H1 (cell line): Measurements from ENCODE around the gene HPD. TPM values are rescaled to one million over a fixed set of nuclear protein-coding genes. Genes with fewer than 3 reads are reported as not detected.

ENCODE experiments used
- CTCF ChIA-PET: fragments of 300-600 bp; sonication (Branson Sonifier 250); formaldehyde crosslinking; loops from one replicate; lab custom pipeline; 2021; ENCODE audit not compliant: partially characterized antibody; lab: Charles Lee
- POLR2A ChIA-PET: fragments of 300-600 bp; sonication (Branson Sonifier 250); formaldehyde crosslinking; loops from one replicate; lab custom pipeline; 2021; ENCODE audit warnings: inconsistent platforms; ENCODE audit not compliant: partially characterized antibody; lab: Charles Lee
- DNase-seq, 2 experiments: peaks; one replicate each; pipeline versions ENCODE4 v3.0.0 to v3.0.0-alpha.2; 2010 to 2022; ENCODE audit warnings: low spot score in 2 of 2, low read depth in 1 of 2, mixed read lengths in 1 of 2
- FAIRE-seq: peaks from 2 replicates; lab custom pipeline; 2011; peaks lifted over from hg19 to GRCh38; lab: Jason Lieb, UNC
- H2AFZ ChIP-seq: 2 replicates; pipeline ENCODE4 v1.8.1; 2012; ENCODE audit warnings: low read length, inconsistent platforms
- H2AK5ac ChIP-seq: 2 replicates; pipeline ENCODE4 v1.6.1; 2013; ENCODE audit warnings: low read depth, low read length
- H2BK120ac ChIP-seq: replicated peaks from 2 replicates; pipeline ENCODE3; 2013; ENCODE audit warnings: low read depth, low read length, inconsistent platforms
- H2BK12ac ChIP-seq: 2 replicates; pipeline ENCODE4 v1.6.1; 2013; ENCODE audit warnings: low read depth, low read length
- H2BK15ac ChIP-seq: 2 replicates; pipeline ENCODE4 v1.6.1; 2013; ENCODE audit warnings: low read length
- H2BK20ac ChIP-seq: 2 replicates; pipeline ENCODE4 v1.6.1; 2013; ENCODE audit warnings: low read length
- H2BK5ac ChIP-seq: 2 replicates; pipeline ENCODE4 v1.6.1; 2013; ENCODE audit warnings: low read depth, low read length
- H3K14ac ChIP-seq: 2 replicates; pipeline ENCODE4 v1.6.1; 2013; ENCODE audit warnings: inconsistent platforms; ENCODE audit not compliant: insufficient read length
- H3K18ac ChIP-seq: 2 replicates; pipeline ENCODE4 v1.6.1; 2013; ENCODE audit warnings: low read length; ENCODE audit errors: extremely low read depth
- H3K23ac ChIP-seq: 2 replicates; pipeline ENCODE4 v1.6.1; 2013; ENCODE audit warnings: inconsistent platforms; ENCODE audit not compliant: insufficient read length
- H3K23me2 ChIP-seq: 2 replicates; pipeline ENCODE4 v1.6.1; 2013; ENCODE audit warnings: low read depth, low read length
- H3K27ac ChIP-seq: 2 replicates; pipeline ENCODE4 v1.6.1; 2011; ENCODE audit warnings: low read depth, low read length, inconsistent platforms
- H3K27me3 ChIP-seq, 4 experiments: replicated peaks in 1 of 4; 1 replicate in 1 of 4; 2 replicates in 3 of 4; pipeline versions ENCODE4 v1.6.1 to v1.8.1; 2011 to 2013; ENCODE audit warnings: low read length in 3 of 4, mild to moderate bottlenecking in 3 of 4, inconsistent platforms in 2 of 4, mixed read lengths in 2 of 4, moderate library complexity in 1 of 4; ENCODE audit not compliant: control insufficient read depth in 3 of 4, insufficient read depth in 3 of 4; ENCODE audit errors: extremely low read depth in 1 of 4
- H3K36me3 ChIP-seq, 4 experiments: 2 replicates each; pipeline versions ENCODE4 v1.6.1 to v1.8.1; 2011 to 2013; ENCODE audit warnings: mild to moderate bottlenecking in 4 of 4, low read length in 3 of 4, moderate library complexity in 2 of 4, control low read depth in 1 of 4, inconsistent platforms in 1 of 4; ENCODE audit not compliant: insufficient read depth in 4 of 4, control insufficient read depth in 2 of 4
- H3K4ac ChIP-seq: replicated peaks from 2 replicates; pipeline ENCODE3; 2013; ENCODE audit warnings: low read length, low read depth, mixed read lengths, inconsistent platforms; ENCODE audit not compliant: insufficient read length
- H3K4me1 ChIP-seq, 4 experiments: replicated peaks in 1 of 4; 1 replicate in 1 of 4; 2 replicates in 3 of 4; pipeline versions ENCODE4 v1.6.1 to v1.8.1; 2011 to 2013; ENCODE audit warnings: low read length in 3 of 4, inconsistent platforms in 2 of 4, mixed read lengths in 1 of 4; ENCODE audit not compliant: insufficient read depth in 4 of 4, control insufficient read depth in 3 of 4
- H3K4me2 ChIP-seq, 2 experiments: 2 replicates each; pipeline versions ENCODE4 v1.6.1 to v1.8.1; 2011 to 2013; ENCODE audit warnings: low read depth in 2 of 2, low read length in 2 of 2, control low read depth in 1 of 2, inconsistent platforms in 1 of 2, mild to moderate bottlenecking in 1 of 2; ENCODE audit not compliant: insufficient read depth in 1 of 2
- H3K4me3 ChIP-seq, 4 experiments: fragments of 200-600, 300-600 bp in 1 of 4; sonication (generic), shearing (Covaris generic), sonication (Bioruptor Twin) in 1 of 4; 2 replicates each; pipeline versions ENCODE4 v1.5.1 to v1.8.1; 2011 to 2016; ENCODE audit warnings: low read length in 4 of 4, low read depth in 3 of 4, control low read depth in 2 of 4, inconsistent platforms in 2 of 4, mild to moderate bottlenecking in 2 of 4, mixed read lengths in 1 of 4, moderate library complexity in 1 of 4; ENCODE audit not compliant: insufficient read depth in 2 of 4; ENCODE audit errors: extremely low read depth in 1 of 4
- H3K56ac ChIP-seq: replicated peaks from 2 replicates; pipeline ENCODE3; 2013; ENCODE audit warnings: low read depth, mild to moderate bottlenecking, mixed read lengths, low read length, inconsistent platforms; ENCODE audit not compliant: insufficient read length
- H3K79me1 ChIP-seq: 2 replicates; pipeline ENCODE4 v1.6.1; 2013; ENCODE audit warnings: low read depth, low read length, control low read depth
- H3K79me2 ChIP-seq, 2 experiments: 2 replicates each; pipeline versions ENCODE4 v1.6.1 to v1.8.1; 2012 to 2013; ENCODE audit warnings: low read length in 2 of 2, mild to moderate bottlenecking in 2 of 2, inconsistent platforms in 1 of 2; ENCODE audit not compliant: insufficient read depth in 2 of 2, control insufficient read depth in 1 of 2
- H3K9ac ChIP-seq, 4 experiments: replicated peaks in 1 of 4; 1 replicate in 1 of 4; 2 replicates in 3 of 4; pipeline versions ENCODE4 v1.6.1 to v1.8.1; 2011 to 2013; ENCODE audit warnings: low read depth in 3 of 4, low read length in 3 of 4, control low read depth in 2 of 4, mild to moderate bottlenecking in 2 of 4, moderate library complexity in 2 of 4, inconsistent platforms in 1 of 4; ENCODE audit errors: extremely low read depth in 1 of 4
- H3K9me3 ChIP-seq, 2 experiments: 2 replicates each; pipeline versions ENCODE4 v1.6.1 to v1.8.1; 2012 to 2013; ENCODE audit warnings: mild to moderate bottlenecking in 2 of 2, moderate library complexity in 2 of 2, control low read depth in 1 of 2, inconsistent platforms in 1 of 2, low read depth in 1 of 2, low read length in 1 of 2, mixed read lengths in 1 of 2; ENCODE audit not compliant: insufficient read depth in 2 of 2
- H4K20me1 ChIP-seq, 2 experiments: replicated peaks in 1 of 2; 2 replicates each; pipeline versions ENCODE3 to v1.8.1; 2011 to 2013; ENCODE audit warnings: inconsistent platforms in 2 of 2, low read length in 2 of 2, mild to moderate bottlenecking in 1 of 2; ENCODE audit not compliant: insufficient read depth in 2 of 2, control insufficient read depth in 1 of 2
- H4K5ac ChIP-seq: 2 replicates; pipeline ENCODE4 v1.6.1; 2013; ENCODE audit warnings: low read length, low read depth, mixed read lengths, inconsistent platforms; ENCODE audit not compliant: insufficient read length
- H4K8ac ChIP-seq: 2 replicates; pipeline ENCODE4 v1.8.0; 2013; ENCODE audit warnings: mild to moderate bottlenecking, moderate library complexity, low read length, inconsistent platforms; ENCODE audit not compliant: insufficient read depth; ENCODE audit errors: extremely low read depth
- H4K91ac ChIP-seq: replicated peaks from 2 replicates; pipeline ENCODE3; 2013; ENCODE audit warnings: low read length, mixed read lengths, inconsistent platforms; ENCODE audit not compliant: insufficient read length
- CEBPB ChIP-seq: IDR thresholded peaks from 2 replicates; pipeline ENCODE4 v1.6.1; 2012; ENCODE audit warnings: low read depth, low read length
- FOSL1 ChIP-seq: IDR thresholded peaks from 2 replicates; pipeline ENCODE4 v1.6.1; 2011; ENCODE audit warnings: mild to moderate bottlenecking, low read depth, low read length, moderate library complexity; ENCODE audit not compliant: insufficient read depth
- JUND ChIP-seq: IDR thresholded peaks from 2 replicates; pipeline ENCODE4 v1.6.1; 2011; ENCODE audit warnings: mild to moderate bottlenecking, improper control_type of control experiment, low read length
- NRF1 ChIP-seq: IDR thresholded peaks from 2 replicates; pipeline ENCODE4 v1.6.1; 2011; ENCODE audit warnings: mild to moderate bottlenecking, low read depth, low read length, improper control_type of control experiment
- POLR2A ChIP-seq, 2 experiments: IDR thresholded peaks; 1 replicate in 1 of 2; 2 replicates in 1 of 2; pipeline ENCODE4 v1.6.1; 2011; ENCODE audit warnings: low read depth in 2 of 2, low read length in 2 of 2, mild to moderate bottlenecking in 2 of 2; ENCODE audit errors: control extremely low read depth in 1 of 2
- RBBP5 ChIP-seq: IDR thresholded peaks from 2 replicates; pipeline ENCODE4 v1.7.1; 2012; ENCODE audit warnings: low read depth, mild to moderate bottlenecking, inconsistent platforms, low read length, moderate library complexity, borderline replicate concordance
- RNF2 ChIP-seq: fragments of 200-900, 300-1000 bp; sonication (generic); IDR thresholded peaks from 2 replicates; pipeline ENCODE4 v1.7.1; 2016; ENCODE audit warnings: borderline replicate concordance, low read depth, mild to moderate bottlenecking, antibody characterized with exemption, low read length; ENCODE audit not compliant: poor library complexity, severe bottlenecking; ENCODE audit errors: missing control alignments
- TAF1 ChIP-seq: IDR thresholded peaks from 2 replicates; pipeline ENCODE4 v1.6.1; 2011; ENCODE audit warnings: mild to moderate bottlenecking, low read depth, low read length
- TBP ChIP-seq: IDR thresholded peaks from 2 replicates; pipeline ENCODE4 v1.6.1; 2011; ENCODE audit warnings: low read depth, low read length, improper control_type of control experiment
- TEAD4 ChIP-seq: IDR thresholded peaks from 2 replicates; pipeline ENCODE4 v1.6.1; 2012; ENCODE audit warnings: low read depth, low read length, inconsistent platforms, mixed read lengths
- WGBS, 2 experiments: shearing (Covaris generic) in 1 of 2; methylation state at CpG; one replicate each; pipeline versions ENCODE4 v1.1.6 to v1.1.7; 2013 to 2015; ENCODE audit warnings: low lambda C conversion rate in 2 of 2, mixed read lengths in 2 of 2, inconsistent platforms in 1 of 2, low coverage in 1 of 2, missing lambda C conversion rate in 1 of 2; ENCODE audit not compliant: insufficient replicate concordance in 2 of 2, insufficient coverage in 1 of 2, insufficient read length in 1 of 2; ENCODE audit errors: extremely low coverage in 1 of 2, missing lambda C conversion rate in 1 of 2; 5-methylcytosine and 5-hydroxymethylcytosine counted together
- polyA plus RNA-seq, 7 experiments: library from polyadenylated mRNA; depleted of rRNA in 3 of 7; stranded (reverse) in 5 of 7; unstranded in 2 of 7; fragments of >200 nt in 5 of 7; fragments of 200-250 nt in 2 of 7; gene quantifications; 1 replicate in 5 of 7; 2 replicates in 1 of 7; 4 replicates in 1 of 7; pipeline versions ENCODE4 v1.2.1 to v1.2.3, GENCODE V29; 2011 to 2013; ENCODE audit warnings: missing spikeins in 2 of 7, mixed read lengths in 2 of 7
- total RNA-seq: library from RNA; stranded (reverse); fragmentation: NEBNext Ultra II Directional; extraction: Animal tissue kit (Norgen Biotek cat#: 25700); gene quantifications from 2 replicates; pipeline ENCODE4 v1.2.1, GENCODE V29; 2021
- TF ChIP-seq, protein P1 (sequence below): IDR thresholded peaks from 2 replicates; pipeline ENCODE4 v1.6.1; 2012; ENCODE audit warnings: inconsistent platforms

The HPD gene
- total and polyA plus RNA-seq, 2 of the 8 experiments (the other 6 are each of a cell fraction or from before 2014, with no cell fraction given), result 0.48 to 0.56 TPM

DNA sequence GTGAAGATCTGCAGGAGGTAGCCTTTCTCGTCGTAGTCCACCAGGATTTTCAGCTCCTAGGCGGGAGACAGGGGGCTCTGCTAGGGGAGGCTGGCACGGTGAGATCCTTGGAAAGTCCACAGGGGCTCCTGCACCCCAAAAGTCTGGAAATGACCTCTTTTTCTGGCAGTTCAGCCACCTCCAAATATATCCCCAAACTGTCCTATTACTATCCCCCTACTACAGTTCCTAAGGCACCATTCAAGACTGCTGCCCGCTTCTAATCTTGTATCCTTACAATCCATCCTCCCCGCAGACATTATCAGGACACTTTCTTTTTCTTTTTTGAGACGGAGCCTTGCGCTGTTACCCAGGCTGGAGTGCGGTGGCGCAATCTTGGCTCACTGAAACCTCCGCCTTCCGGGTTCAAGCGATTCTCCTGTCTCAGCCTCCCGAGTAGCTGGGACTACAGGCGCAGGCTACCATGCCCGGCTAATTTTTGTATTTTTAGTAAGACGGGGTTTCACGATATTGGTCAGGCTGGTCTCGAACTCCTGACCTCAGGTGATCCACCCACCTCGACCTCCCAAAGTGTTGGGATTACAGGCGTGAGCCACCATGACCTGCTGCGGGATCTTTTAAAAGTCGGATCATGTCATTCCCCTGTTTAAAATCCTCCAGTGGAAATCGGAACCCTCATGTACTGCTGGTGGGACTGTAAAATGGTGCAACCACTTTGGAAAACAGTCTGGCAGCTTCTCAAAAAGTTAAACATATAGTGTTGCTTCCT, 18.5 kb downstream of the HPD start:
- CTCF ChIA-PET, result interaction anchor here (1.1 to 11.1 kb wide), 6 partner anchors 10 to 45 kb away, joined by 3 to 111 read pairs (median 4); partner anchors contain the start of genes HPD and RHOF
- H2AFZ ChIP-seq, result peak overlapping the region; percentile 23
- H3K27ac ChIP-seq, result peak overlapping the region; percentile 75; the same call in 1 of the 2 replicates
- no peak for TF ChIP-seq TEAD4
- TF ChIP-seq, protein P1, sequence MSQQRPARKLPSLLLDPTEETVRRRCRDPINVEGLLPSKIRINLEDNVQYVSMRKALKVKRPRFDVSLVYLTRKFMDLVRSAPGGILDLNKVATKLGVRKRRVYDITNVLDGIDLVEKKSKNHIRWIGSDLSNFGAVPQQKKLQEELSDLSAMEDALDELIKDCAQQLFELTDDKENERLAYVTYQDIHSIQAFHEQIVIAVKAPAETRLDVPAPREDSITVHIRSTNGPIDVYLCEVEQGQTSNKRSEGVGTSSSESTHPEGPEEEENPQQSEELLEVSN, result no peak
- no peak for TF ChIP-seq RNF2
- TF ChIP-seq TBP, result no peak
- 0 out of 3 replicates have a peak, but pooled peaks of 1 of the 2 experiments have one; percentile 1 for TF ChIP-seq POLR2A (IDR thresholded peaks at IDR 0.05; ENCODE audit: control extremely low read depth in 1 of 2, low read depth in 2 of 2, low read length in 2 of 2)
- 0 out of 2 replicates have a peak, but pooled peaks have one; percentile 27 for TF ChIP-seq CEBPB
- no peak for TF ChIP-seq NRF1
- TF ChIP-seq JUND, result no peak
- TF ChIP-seq TAF1, result no peak
- TF ChIP-seq FOSL1, result no peak
- no peak for TF ChIP-seq RBBP5

More for the DNA sequence above, 18.5 kb downstream of the HPD start:
- peaks cover 5% of the 10 kb centered on the region for H3K23me2 ChIP-seq
- H3K9me3 ChIP-seq, result no peaks in the 10 kb centered on the region
- no peak overlapping the region for H2AK5ac ChIP-seq
- H3K79me1 ChIP-seq, result no peaks in the 10 kb centered on the region
- no peaks in the 10 kb centered on the region for H4K20me1 ChIP-seq
- no peak overlapping the region for H3K14ac ChIP-seq
- H4K5ac ChIP-seq, result peak overlapping the region; percentile 61
- H4K8ac ChIP-seq, result peak overlapping the region; percentile 93
- H3K36me3 ChIP-seq, result no peaks in the 10 kb centered on the region
- H3K9ac ChIP-seq, result peak overlapping the region in 3 of 4 experiments; percentile 80 to 93 (median 87); a peak in 6 of 7 replicates
- H3K4me2 ChIP-seq, result peak overlapping the region; percentile 72 to 80
- POLR2A ChIA-PET, result interaction anchor here (0.6 to 6.2 kb wide), 9 partner anchors 9 to 427 kb away, joined by 3 to 51 read pairs (median 3); partner anchors contain the start of genes PSMD9 and SETD1B
- peak overlapping the region; percentile 55 for H3K4ac ChIP-seq
- no peak overlapping the region for H2BK20ac ChIP-seq
- H2BK5ac ChIP-seq, result peak overlapping the region; percentile 90
- no peaks in the 10 kb centered on the region for H3K79me2 ChIP-seq
- H3K23ac ChIP-seq, result no peak overlapping the region
- peak overlapping the region; percentile 100 for H3K18ac ChIP-seq
- FAIRE-seq (no peak), DNase-seq (no peak)
- peak overlapping the region; percentile 81; the same call in 1 of the 2 replicates for H2BK15ac ChIP-seq
- H3K27me3 ChIP-seq, result no peaks in the 10 kb centered on the region
- no peak overlapping the region for H2BK120ac ChIP-seq
- H4K91ac ChIP-seq, result no peak overlapping the region
- H2BK12ac ChIP-seq, result 0 out of 2 replicates have a peak overlapping the region, but pooled peaks have one; percentile 68
- WGBS, 2 experiments, result 76% methylated on average over 24 of the region's 24 CpGs; no CpG with 5 or more reads in 1 of the 2 experiments
- H3K56ac ChIP-seq, result no peak overlapping the region
- H3K4me1 ChIP-seq, result no peaks in the 10 kb centered on the region; a peak in 2 of 7 replicates
- peak overlapping the region; percentile 65 to 87 (median 75) for H3K4me3 ChIP-seq
